CD1c-positive myeloid dendritic cell (primary cell): ENCODE results near the gene CRYBG3.

Experiments
- DNase-seq: peaks from one replicate; pipeline ENCODE4 v3.0.0-alpha.2; 2016; ENCODE audit errors: extremely low spot score

The CRYBG3 gene

GRCh38 chr3:97942801-97943546 lies 121.2 kb downstream of the CRYBG3 start:
- DNase-seq, result no peak

DNA sequence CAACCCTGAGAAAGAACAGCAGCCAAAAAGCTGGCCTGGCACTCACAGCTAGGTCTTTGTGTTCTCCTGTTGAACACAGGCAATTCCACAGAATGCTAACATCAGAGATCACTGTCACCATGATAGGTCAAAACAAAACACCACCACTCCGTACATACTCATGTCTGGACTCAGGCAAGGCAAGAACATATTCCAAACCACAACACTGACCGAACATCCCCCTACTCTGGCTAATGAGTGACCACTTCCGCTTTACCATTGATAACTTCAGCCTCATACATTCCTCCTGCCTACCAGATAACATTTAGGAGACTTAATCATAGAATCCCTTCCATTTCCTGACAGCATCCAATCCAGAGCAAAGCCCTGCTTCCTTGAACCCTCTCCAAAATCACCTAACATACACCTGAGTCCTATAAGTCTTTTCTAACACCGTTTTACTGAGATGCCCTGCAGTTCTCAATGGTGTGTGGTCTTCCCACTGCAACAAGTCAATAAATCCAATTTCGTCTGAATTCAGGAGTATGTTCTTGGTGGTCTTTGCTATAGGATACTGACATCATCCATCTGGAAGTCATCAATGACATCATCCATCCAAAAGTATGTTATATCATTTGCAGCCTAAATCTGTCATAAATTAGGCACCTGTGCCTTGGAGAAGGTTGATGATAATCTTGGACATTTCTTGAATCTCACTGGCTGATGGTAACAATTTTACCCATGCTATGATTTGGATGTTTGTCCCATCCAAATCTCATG lies 126.7 kb downstream of the CRYBG3 start:
- DNase-seq, result no peak

DNA sequence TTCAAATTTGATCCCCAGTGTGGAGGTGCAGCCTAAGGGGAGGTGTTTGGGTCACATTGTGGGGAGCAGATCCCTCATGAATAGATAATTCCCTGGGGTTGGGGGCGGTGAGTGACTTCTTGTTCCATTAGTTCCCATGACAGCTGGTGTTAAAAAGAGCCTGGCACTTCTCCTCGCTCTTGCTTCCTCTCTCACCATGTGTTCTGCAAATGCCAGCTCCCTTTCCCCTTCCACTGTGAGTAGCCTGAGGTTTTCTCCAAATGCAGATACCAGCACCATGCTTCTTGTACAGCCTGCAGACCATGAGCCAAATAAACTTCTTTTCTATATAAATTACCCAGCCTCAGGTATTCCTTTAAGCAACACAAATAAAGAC lies 127.3 kb downstream of the CRYBG3 start:
- DNase-seq, result no peak

DNA sequence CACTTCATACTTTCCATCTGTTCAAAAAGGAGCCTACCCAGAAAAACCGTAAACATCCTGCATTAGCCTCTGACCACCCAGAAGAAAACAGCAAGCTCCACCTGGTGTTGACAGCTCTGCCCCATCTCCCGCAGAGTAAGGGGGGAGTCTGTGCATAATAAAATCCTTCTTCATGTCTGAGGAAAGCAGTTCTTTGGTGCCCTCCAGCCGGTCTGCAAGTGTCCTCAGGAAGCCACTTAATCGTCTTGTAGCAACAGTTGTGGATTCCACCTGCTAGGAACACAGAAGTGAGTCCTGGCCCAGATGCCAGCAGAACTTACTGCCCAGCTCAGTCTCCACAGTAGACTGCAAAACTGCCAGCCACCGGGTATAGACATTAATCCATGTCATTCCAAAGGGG lies 127.9 kb downstream of the CRYBG3 start:
- DNase-seq, result no peak

DNA sequence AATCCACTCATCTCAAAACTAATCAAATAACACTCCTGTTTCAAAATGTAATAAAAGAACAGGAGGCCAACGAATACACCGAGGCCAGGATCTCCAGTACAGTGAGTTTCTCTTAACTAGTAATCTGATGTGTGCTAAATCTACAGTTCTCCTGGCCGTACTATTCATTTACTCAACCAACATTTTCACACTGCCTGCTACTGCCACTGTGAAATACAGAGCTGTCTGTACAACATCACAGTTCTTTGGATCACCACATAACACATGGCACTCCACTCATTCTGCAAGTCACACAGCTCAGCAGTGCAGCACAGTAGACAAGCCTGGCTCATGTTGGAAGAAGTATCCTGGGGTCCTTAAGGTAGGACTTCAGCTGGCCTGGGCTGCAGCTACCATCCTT lies 128.5 kb downstream of the CRYBG3 start:
- no peak for DNase-seq

- DNase-seq, result peak; percentile 68
These were observed 130.5 kb downstream of the CRYBG3 start for GRCh38 chr3:97952280-97952679.

DNA sequence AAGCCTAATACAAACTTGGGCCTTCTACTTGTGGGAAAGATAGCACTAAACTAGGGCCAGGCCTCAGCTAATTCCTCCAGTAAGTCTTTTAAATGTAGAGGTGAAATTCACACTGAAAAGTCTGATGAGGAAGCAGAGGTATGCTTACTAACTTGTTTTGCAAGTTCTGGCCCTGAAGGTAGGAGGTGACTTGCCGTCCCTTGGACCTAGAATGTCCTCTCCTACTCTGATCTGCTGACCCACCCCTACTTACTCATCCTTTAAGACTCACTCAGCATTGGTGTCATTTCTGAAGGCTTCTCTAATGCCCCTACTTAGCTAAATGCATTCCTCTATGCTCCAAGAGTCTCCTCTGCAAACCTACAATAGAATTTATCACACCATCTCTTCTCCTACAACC lies 131.1 kb downstream of the CRYBG3 start:
- no peak for DNase-seq

DNA sequence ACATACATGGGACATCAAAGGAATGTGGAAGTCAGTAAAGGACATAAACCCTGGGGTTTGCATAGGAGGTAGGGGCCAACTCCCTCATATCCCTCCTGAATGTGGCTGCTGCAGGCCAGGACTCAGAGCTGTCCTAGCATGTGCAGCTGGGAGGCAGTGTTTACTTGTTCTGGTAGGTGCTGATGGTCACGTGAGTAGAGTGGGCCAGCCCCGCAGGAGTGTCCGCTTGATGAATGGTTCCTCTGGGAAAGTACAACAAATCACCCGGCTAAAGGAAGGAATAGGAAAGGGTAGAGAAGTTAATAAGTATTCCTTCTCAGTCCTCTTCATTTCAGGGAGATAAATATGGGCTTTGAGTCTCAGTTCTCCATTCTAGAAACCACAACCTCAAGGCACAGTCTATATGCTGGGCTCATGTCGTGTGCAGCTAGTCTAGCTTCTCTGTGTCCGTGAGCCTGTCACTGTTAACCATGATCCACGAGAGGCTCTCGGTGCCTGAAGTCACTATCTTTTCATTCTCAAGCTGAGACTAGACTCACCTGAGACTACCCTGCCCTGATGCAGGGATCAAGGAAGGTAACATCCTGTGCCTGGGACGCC lies 132.5 kb downstream of the CRYBG3 start:
- DNase-seq, result peak; percentile 44

GRCh38 chr3:97956051-97956450 lies 134.2 kb downstream of the CRYBG3 start:
- no peak for DNase-seq

DNA sequence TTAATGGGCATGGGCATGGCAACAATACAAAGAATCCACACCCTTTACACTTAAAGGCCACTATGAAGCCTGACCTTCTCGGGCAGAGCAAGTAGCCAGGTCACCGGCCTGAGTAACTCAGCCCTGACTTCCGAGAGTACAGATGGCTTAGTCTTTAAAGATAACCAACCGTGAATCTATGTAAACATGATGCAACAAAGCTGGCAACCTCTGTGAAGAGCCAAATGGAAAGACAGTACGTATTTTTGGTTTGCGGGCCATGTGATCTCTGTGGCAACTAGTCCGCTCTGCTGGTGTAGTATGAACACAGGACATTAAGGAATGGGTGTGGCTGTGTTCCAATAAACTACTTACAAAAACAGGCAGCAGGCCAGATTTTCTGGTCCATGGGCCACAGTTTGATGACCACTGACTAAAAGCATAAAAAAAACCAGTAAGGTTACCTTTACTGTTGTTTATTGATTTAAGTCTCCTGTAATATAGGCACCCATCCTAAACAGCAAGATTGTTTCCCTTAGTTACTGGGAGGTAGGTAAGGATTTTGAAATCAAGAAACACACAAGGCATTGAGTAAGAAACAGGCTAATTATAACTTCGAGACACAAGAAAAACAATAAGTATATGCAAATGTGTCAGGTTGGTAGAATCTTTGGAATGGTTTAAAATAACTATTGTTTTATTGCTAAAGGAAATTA lies 136.0 kb downstream of the CRYBG3 start:
- DNase-seq, result no peak

GRCh38 chr3:97958396-97958795 lies 136.6 kb downstream of the CRYBG3 start:
- DNase-seq, result no peak

- DNase-seq, result no peak
These were observed 137.0 kb downstream of the CRYBG3 start for GRCh38 chr3:97958796-97959195.

GRCh38 chr3:97959872-97960271 lies 138.1 kb downstream of the CRYBG3 start:
- no peak for DNase-seq

- DNase-seq, result no peak
These were observed 138.7 kb downstream of the CRYBG3 start for GRCh38 chr3:97960551-97960950.

DNA sequence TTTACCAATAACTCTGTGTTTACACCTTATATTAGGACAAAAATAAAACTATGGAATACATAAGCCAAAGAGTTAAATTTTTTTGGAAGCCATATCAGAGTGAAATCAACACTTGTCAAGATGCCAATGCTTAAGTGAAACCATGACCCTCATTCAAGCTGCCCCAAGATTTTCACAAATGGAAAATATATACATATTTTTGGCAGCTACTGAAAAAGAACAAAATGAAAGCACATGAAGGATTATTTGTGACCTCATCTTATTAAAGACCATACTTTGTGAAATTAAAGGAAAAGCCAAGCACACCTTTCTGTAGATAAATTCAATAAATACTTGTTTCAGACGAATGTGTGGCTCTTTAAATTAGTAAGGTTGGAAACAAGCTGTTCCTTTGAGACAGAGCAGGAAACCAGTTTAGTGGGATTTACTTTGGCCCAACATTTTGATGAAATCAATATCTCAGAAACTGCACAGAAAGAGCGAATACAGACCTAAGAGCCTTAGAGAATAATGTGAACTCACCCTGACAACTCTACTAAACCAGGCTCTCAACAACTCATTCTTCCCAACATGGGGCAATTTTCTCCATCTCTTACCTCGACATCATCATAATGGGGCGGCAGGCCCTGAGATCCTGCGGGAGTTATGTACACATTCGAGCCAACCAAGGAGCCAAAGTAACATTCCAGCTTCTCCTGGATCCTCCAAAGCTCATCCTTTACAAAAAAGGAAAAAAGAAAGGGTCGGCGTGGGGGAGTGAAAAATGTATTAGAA lies 139.4 kb downstream of the CRYBG3 start:
- no peak for DNase-seq

- no peak for DNase-seq
These were observed 146.2 kb downstream of the CRYBG3 start for GRCh38 chr3:97967966-97968365.

- no peak for DNase-seq
These were observed 146.6 kb downstream of the CRYBG3 start for GRCh38 chr3:97968376-97968775.

GRCh38 chr3:97969541-97969940 lies 147.7 kb downstream of the CRYBG3 start:
- DNase-seq, result no peak

DNA sequence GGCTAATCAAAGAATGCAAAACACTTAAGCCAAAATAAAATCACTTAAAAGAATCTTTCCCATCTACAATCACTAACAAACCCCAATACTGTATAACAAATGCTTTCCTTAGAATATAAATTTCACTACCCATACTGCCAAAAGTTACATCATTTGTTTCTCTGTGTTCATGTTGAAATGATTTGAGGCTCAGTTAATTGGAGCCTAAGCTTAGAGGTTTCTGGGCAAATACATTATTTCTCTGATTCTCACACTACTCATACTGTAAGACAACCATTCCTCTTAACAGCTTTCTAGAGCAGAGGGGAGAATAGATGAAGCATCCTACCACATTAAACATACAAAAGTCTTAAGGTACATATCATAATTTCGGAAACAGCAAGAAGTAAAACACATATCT lies 148.3 kb downstream of the CRYBG3 start:
- DNase-seq, result no peak

GRCh38 chr3:97970956-97971620 lies 149.3 kb downstream of the CRYBG3 start:
- no peak for DNase-seq
